Measurements from ENCODE around the gene CACNA2D2. TPM values are rescaled to one million over a fixed set of nuclear protein-coding genes. Genes with fewer than 3 reads are reported as not detected.

The CACNA2D2 gene
- total RNA-seq, 1 donor from 2014 or later: not detected

DNA sequence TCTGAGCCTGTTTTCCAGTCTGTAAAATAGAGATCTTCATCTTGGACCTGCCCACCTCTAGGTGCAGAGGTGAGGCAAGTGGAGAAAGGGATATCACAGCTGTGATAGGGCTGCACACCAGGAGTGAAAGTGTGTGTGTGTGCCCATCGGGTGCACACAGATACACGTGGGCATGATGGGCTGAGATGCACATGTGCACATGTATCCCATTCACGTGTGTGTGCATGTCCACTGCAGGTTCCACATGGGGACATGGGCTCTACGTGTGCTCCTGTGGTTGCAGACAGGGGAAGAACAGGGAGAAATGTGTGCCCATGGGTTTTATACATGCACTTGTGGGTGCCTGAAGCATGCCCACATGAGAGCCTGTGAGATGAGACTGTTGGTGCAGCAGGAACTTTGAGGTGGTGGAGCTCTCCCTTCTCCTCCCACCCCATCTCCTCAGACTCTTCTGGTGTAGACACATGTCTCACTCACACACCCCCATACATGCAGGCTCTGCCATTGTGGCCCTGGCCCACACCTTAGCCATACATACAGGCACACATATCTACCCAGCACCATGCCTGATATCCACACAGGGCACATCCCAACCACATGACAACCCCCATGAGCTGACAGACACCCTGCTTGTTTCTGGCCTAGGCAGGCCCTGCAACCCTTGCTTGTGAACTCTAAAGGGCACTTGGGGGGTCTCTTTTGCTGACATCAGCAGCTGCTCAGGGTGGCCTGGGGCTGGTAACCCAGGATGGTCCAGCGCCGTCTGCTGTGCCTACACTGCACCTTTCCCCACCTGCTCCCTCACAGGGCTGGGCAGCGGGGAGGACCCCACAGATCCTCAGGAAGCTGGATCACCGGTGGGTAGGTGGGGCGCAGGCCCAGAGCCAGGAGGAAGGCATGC, 86.4 kb downstream of the CACNA2D2 start:
- FAIRE-seq (peak; percentile 70), DNase-seq (ENCODE audit: low read depth) (no peak)
- Histone ChIP-seq H3K27me3 (ENCODE audit: control insufficient read depth, insufficient read depth, low read length) (peaks cover 3% of the 10 kb centered on the region), H3K36me3 (ENCODE audit: control insufficient read depth, insufficient read depth, low read length) (no peaks in the 10 kb centered on the region), H3K4me3 (ENCODE audit: low read depth, low read length) (no peak overlapping the region)
- TF ChIP-seq, protein P1, sequence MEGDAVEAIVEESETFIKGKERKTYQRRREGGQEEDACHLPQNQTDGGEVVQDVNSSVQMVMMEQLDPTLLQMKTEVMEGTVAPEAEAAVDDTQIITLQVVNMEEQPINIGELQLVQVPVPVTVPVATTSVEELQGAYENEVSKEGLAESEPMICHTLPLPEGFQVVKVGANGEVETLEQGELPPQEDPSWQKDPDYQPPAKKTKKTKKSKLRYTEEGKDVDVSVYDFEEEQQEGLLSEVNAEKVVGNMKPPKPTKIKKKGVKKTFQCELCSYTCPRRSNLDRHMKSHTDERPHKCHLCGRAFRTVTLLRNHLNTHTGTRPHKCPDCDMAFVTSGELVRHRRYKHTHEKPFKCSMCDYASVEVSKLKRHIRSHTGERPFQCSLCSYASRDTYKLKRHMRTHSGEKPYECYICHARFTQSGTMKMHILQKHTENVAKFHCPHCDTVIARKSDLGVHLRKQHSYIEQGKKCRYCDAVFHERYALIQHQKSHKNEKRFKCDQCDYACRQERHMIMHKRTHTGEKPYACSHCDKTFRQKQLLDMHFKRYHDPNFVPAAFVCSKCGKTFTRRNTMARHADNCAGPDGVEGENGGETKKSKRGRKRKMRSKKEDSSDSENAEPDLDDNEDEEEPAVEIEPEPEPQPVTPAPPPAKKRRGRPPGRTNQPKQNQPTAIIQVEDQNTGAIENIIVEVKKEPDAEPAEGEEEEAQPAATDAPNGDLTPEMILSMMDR (IDR thresholded peaks at IDR 0.05; ENCODE audit: insufficient read depth, low read length, severe bottlenecking): no peak

DNA sequence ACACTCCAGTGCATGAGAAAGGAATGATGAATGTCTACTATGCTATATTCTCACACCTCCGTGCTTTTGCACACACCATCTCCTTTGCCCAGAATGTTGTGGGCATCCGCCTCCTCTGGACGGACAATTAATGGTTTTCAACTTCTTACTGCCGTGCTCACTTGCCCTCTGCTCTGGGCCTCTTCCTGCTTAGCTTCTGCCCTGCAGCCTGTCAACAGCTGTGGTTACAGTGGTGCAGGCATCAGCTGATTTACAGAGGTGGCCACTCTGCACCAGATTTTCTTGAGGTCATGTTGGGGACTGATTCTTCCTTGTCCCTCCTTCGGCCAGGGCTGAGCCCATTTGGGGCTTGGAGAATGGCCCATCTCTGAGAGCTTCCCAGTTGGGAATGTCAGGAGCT, 87.6 kb downstream of the CACNA2D2 start:
- no peak for DNase-seq (ENCODE audit: low read depth)
- Histone ChIP-seq H3K4me3 (ENCODE audit: low read depth, low read length) (no peak overlapping the region), H3K36me3 (ENCODE audit: control insufficient read depth, insufficient read depth, low read length) (no peaks in the 10 kb centered on the region), H3K27me3 (ENCODE audit: control insufficient read depth, insufficient read depth, low read length) (peaks cover 5% of the 10 kb centered on the region)
- no peak for FAIRE-seq
- TF ChIP-seq, protein P1 (IDR thresholded peaks at IDR 0.05; ENCODE audit: insufficient read depth, low read length, severe bottlenecking): no peak

DNA sequence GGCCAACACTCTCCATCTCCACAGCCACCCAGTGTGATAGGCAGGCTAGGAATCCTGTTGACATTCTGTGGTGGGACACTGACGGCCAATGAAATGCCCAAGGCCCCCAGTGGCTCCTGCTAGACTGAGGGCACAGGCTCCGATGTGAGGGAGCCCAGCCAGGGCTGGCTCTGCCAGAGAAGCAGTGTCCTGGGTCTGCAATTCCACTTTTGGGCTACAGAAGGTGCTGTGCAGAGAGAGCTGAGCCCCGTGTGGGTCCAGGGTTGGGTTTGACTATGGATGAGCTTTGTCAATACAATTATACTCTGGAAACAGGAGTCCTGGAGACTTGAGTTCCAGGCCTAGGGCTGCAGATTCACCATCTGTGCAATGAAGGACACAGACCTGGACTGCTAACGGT, 88.4 kb downstream of the CACNA2D2 start:
- FAIRE-seq: no peak
- no peak overlapping the region for H3K4me3 ChIP-seq (ENCODE audit: low read depth, low read length)
- peaks cover 7% of the 10 kb centered on the region for H3K27me3 ChIP-seq (ENCODE audit: control insufficient read depth, insufficient read depth, low read length)
- DNase-seq (ENCODE audit: low read depth): no peak
- no peaks in the 10 kb centered on the region for H3K36me3 ChIP-seq (ENCODE audit: control insufficient read depth, insufficient read depth, low read length)
- TF ChIP-seq, protein P1 (IDR thresholded peaks at IDR 0.05; ENCODE audit: insufficient read depth, low read length, severe bottlenecking): no peak

DNA sequence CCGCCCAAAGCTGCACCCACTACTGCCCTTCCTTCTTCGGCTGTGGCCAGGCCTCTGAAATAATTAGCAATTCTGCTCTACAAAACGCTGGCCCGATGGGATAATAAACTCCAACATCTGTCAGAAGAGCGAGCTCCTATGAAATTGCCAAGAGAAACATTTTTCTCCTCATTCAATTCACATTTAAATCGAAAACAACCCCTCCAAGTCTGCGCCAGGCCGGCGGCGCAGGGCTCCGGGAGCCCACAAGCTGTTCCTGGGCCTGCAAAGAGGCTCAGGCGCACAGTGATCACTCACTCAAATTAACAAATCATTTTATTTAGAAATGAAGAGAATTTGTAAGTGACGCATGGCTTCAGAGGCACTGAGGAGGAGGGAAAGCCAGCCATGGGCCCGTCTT, 88.8 kb downstream of the CACNA2D2 start:
- H3K36me3 ChIP-seq (ENCODE audit: control insufficient read depth, insufficient read depth, low read length): no peaks in the 10 kb centered on the region
- H3K4me3 ChIP-seq (ENCODE audit: low read depth, low read length): no peak overlapping the region
- peaks cover 8% of the 10 kb centered on the region for H3K27me3 ChIP-seq (ENCODE audit: control insufficient read depth, insufficient read depth, low read length)
- TF ChIP-seq, protein P1 (IDR thresholded peaks at IDR 0.05; ENCODE audit: insufficient read depth, low read length, severe bottlenecking): no peak
- FAIRE-seq: no peak
- no peak for DNase-seq (ENCODE audit: low read depth)

DNA sequence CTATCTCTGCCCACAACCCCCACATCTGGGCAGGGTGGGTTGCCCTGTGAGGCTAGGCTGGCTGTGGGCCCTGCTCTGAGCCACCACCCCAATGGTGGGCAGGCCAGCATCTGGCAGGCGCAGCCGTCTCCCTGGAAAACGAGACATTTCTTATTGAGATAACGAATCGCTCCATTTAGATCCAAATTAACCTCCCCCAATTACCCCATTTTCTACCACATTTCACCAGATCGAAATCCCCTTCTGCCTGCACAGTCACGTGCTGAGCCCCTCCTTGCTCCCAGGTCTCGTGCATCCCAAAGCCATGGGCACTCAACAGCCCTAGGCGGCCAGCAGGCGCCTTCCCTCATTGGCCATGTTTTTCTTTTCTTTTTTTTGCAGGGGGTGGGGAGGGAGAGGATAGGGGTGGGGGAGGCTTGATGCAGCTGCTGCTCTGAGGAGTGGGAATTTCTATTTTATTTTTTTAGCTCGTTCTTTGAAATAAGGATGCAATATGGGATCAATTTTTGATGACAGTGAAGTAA, 91.1 kb downstream of the CACNA2D2 start:
- no peaks in the 10 kb centered on the region for H3K36me3 ChIP-seq (ENCODE audit: control insufficient read depth, insufficient read depth, low read length)
- FAIRE-seq (no peak), DNase-seq (ENCODE audit: low read depth) (no peak)
- TF ChIP-seq, protein P1 (IDR thresholded peaks at IDR 0.05; ENCODE audit: insufficient read depth, low read length, severe bottlenecking): no peak
- peaks cover 17% of the 10 kb centered on the region for H3K27me3 ChIP-seq (ENCODE audit: control insufficient read depth, insufficient read depth, low read length)
- no peak overlapping the region for H3K4me3 ChIP-seq (ENCODE audit: low read depth, low read length)
